K562 (cell line): ENCODE results near the gene MRPL55. TPM values are rescaled to one million over a fixed set of nuclear protein-coding genes. Genes with fewer than 3 reads are reported as not detected.

Experiments
- COPS2 ChIP-seq: fragments of 450-650 bp; conservative IDR thresholded peaks from 2 replicates; pipeline ENCODE4 v1.6.1; 2016; ENCODE audit warnings: mild to moderate bottlenecking, moderate library complexity
- CREB5 ChIP-seq: fragments of 250-450 bp; sonication (Bioruptor Pico); IDR thresholded peaks from 2 replicates; pipeline ENCODE4 v1.5.0; 2020; ENCODE audit warnings: mild to moderate bottlenecking
- CTBP1 ChIP-seq: fragments of 450-650 bp; IDR thresholded peaks from 2 replicates; pipeline ENCODE4 v1.6.1; 2016; ENCODE audit warnings: borderline replicate concordance
- EGR1 ChIP-seq: fragments of 450-650 bp; conservative IDR thresholded peaks from 2 replicates; pipeline ENCODE4 v1.6.1; 2017; ENCODE audit warnings: mild to moderate bottlenecking
- ELK3 ChIP-seq: fragments of 450-650 bp; formaldehyde crosslinking; IDR thresholded peaks from 2 replicates; pipeline ENCODE4 v1.4.0; 2020; ENCODE audit warnings: mild to moderate bottlenecking
- EWSR1 ChIP-seq: fragments of 450-650 bp; IDR thresholded peaks from 2 replicates; pipeline ENCODE4 v1.6.1; 2018; ENCODE audit warnings: borderline replicate concordance, mild to moderate bottlenecking, low read depth, moderate library complexity; ENCODE audit not compliant: partially characterized antibody
- HNRNPUL1 ChIP-seq: fragments of 200-400 bp; formaldehyde crosslinking; IDR thresholded peaks from 2 replicates; pipeline ENCODE4 v1.6.1; 2017; ENCODE audit warnings: low read length
- NKRF ChIP-seq: fragments of 450-650 bp; IDR thresholded peaks from 2 replicates; pipeline ENCODE4 v1.6.1; 2016; ENCODE audit warnings: borderline replicate concordance
- RERE ChIP-seq: sonication (generic); formaldehyde crosslinking; IDR thresholded peaks from 2 replicates; pipeline ENCODE4 v1.8.0; 2023; ENCODE audit warnings: missing genetic modification reagents, mild to moderate bottlenecking, borderline replicate concordance
- TAF1 ChIP-seq: IDR thresholded peaks from 2 replicates; pipeline ENCODE4 v1.6.1; 2011; ENCODE audit warnings: mild to moderate bottlenecking, low read length, moderate library complexity; ENCODE audit not compliant: insufficient read depth, control insufficient read depth, severe bottlenecking; ENCODE audit errors: extremely low read depth
- U2AF1 ChIP-seq: fragments of 200-400 bp; formaldehyde crosslinking; optimal IDR thresholded peaks from 2 replicates; pipeline ENCODE3; 2017; ENCODE audit warnings: mild to moderate bottlenecking, low read depth, low read length, moderate library complexity
- ZNF445 ChIP-seq: fragments of 250-450 bp; sonication (Bioruptor Pico); IDR thresholded peaks from 2 replicates; pipeline ENCODE4 v1.4.0; 2020; ENCODE audit warnings: low read depth, mild to moderate bottlenecking, moderate library complexity
- polyA plus RNA-seq, 8 experiments: library from polyadenylated mRNA; depleted of rRNA in 4 of 8; stranded (reverse) in 5 of 8; unstranded in 3 of 8; fragments of >200 nt; fragmentation: Nextera tagmentation in 2 of 8; fragmentation: Illumina TruSeq in 1 of 8; extraction: Ambion mirVana in 2 of 8; extraction: Trizol in 1 of 8; gene quantifications; 2 replicates each; pipeline versions ENCODE4 v1.2.1 to v1.2.3, GENCODE V29; 2011 to 2014; ENCODE audit warnings: inconsistent platforms in 1 of 8, missing spikeins in 1 of 8
- total RNA-seq, 7 experiments: library from RNA; depleted of rRNA in 6 of 7; stranded (reverse); fragments of >200 nt in 6 of 7; fragmentation: Illumina TruSeq in 2 of 7; extraction: Trizol in 2 of 7; gene quantifications; 2 replicates each; pipeline versions ENCODE4 v1.2.1 to v1.2.3, GENCODE V29; 2011 to 2021; ENCODE audit warnings: low replicate concordance in 1 of 7
- TF ChIP-seq, protein P1 (sequence below): sonication (generic); formaldehyde crosslinking; IDR thresholded peaks from 2 replicates; pipeline ENCODE4 v1.8.0; 2022; ENCODE audit warnings: missing genetic modification reagents, mild to moderate bottlenecking, moderate library complexity, borderline replicate concordance
- TF ChIP-seq, protein P2 (sequence below): sonication (generic); formaldehyde crosslinking; IDR thresholded peaks from 2 replicates; pipeline ENCODE4 v1.9.0; 2022; ENCODE audit warnings: mild to moderate bottlenecking, missing genetic modification reagents

The MRPL55 gene
- total and polyA plus RNA-seq, 9 of the 15 experiments (the other 6 are each of a cell fraction or from before 2014, with no cell fraction given) = 34.9 to 228 (median 81.0) TPM

DNA sequence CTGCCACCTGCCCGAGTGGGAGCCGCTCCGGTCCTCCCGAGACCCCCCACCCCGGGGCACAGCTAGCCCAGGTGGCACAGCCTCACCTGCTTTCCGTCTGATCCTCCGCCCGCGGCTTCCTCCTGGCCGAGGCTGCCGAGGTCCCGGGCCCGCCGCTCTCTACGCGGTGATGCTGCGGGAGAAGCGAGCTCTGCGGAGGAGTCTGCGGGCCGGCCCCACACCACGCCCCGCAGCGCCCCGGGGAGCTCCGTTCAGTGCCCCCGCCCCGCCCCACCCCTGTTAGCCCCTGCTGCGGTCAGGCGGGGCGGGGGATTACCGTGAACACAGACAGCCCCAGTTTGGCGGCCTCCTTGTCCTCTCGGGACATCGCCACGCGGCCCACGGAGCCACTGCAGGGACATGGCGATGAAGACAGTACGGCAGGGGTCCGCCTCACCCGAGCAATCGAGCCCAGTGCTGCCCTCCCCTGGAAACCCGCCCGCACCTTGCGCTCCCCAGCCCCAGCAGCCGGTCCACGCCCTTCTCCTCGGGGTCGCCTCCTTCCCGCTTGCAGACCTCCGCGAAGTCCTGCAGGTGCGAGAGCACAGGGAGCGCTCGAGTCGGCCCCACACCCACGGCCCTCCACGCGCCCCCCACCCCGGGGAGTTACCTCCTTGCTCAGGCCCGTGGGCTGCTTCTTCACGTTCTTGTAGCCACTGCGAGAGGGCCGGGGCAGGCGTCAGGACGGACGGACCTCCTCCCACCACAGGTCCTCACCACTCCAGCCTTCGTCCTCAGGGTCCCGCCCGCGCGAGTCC, 6.9 kb downstream of the MRPL55 start (continued):
- TF ChIP-seq ZNF445 (CRISPR knock-in tag) (no peak), TAF1 (no peak), NKRF (peak; percentile 58; the same call in 1 of the 2 replicates), EGR1 (no peak), U2AF1 (no peak), COPS2 (no peak), EWSR1 (no peak), RERE (CRISPR knock-in tag) (0 out of 2 replicates have a peak, but pooled peaks have one; percentile 22), ELK3 (no peak), CTBP1 (peak; percentile 16; the same call in 1 of the 2 replicates), HNRNPUL1 (no peak), CREB5 (CRISPR knock-in tag) (no peak)
- TF ChIP-seq, protein P1, sequence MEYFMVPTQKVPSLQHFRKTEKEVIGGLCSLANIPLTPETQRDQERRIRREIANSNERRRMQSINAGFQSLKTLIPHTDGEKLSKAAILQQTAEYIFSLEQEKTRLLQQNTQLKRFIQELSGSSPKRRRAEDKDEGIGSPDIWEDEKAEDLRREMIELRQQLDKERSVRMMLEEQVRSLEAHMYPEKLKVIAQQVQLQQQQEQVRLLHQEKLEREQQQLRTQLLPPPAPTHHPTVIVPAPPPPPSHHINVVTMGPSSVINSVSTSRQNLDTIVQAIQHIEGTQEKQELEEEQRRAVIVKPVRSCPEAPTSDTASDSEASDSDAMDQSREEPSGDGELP = peak; percentile 63; the same call in 1 of the 2 replicates
- TF ChIP-seq, protein P2, sequence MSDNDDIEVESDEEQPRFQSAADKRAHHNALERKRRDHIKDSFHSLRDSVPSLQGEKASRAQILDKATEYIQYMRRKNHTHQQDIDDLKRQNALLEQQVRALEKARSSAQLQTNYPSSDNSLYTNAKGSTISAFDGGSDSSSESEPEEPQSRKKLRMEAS (CRISPR knock-in tag) = peak; percentile 54
